Measurements from ENCODE around the gene IQSEC2. TPM values are rescaled to one million over a fixed set of nuclear protein-coding genes. Genes with fewer than 3 reads are reported as not detected.

Gene IQSEC2
- total and polyA plus RNA-seq, 2 of the 8 experiments (the other 6 are each of a cell fraction or from before 2014, with no cell fraction given), result 6.1 to 54.9 TPM

GRCh38 chrX:53309837-53310236 is 28.5 kb upstream of the IQSEC2 start:
- FAIRE-seq, result peak; percentile 90
- H3K79me2 ChIP-seq (ENCODE audit: control insufficient read depth in 1 of 2, insufficient read depth in 2 of 2, low read length in 2 of 2), result peaks cover 0 to 26% of the 10 kb centered on the region in 2 experiments; a peak in 2 of 4 replicates
- POLR2A ChIA-PET (ENCODE audit: partially characterized antibody), result interaction anchor here (1.5 kb wide), 1 partner anchor 113 kb away, joined by 3 read pairs; the partner anchor contains the start of genes RIBC1 and SMC1A
- no peak overlapping the region for H4K5ac ChIP-seq (ENCODE audit: insufficient read length, low read depth, low read length)
- no peaks in the 10 kb centered on the region for H3K9me3 ChIP-seq (ENCODE audit: insufficient read depth in 2 of 2, low read depth in 1 of 2, low read length in 1 of 2)
- H3K4ac ChIP-seq (replicated peaks; ENCODE audit: insufficient read length, low read depth, low read length), result no peak overlapping the region
- H3K4me3 ChIP-seq (ENCODE audit: extremely low read depth in 1 of 4, insufficient read depth in 2 of 4, low read depth in 3 of 4, low read length in 4 of 4), result no peak overlapping the region
- no peak overlapping the region for H3K27ac ChIP-seq (ENCODE audit: low read depth, low read length)
- H3K56ac ChIP-seq (replicated peaks; ENCODE audit: insufficient read length, low read depth, low read length), result no peak overlapping the region
- no peaks in the 10 kb centered on the region for H3K4me1 ChIP-seq (replicated peaks in 1 of 4; ENCODE audit: control insufficient read depth in 3 of 4, insufficient read depth in 4 of 4, low read length in 3 of 4)
- no peak overlapping the region for H4K8ac ChIP-seq (ENCODE audit: extremely low read depth, insufficient read depth, low read length)
- no peak for DNase-seq (ENCODE audit: low read depth in 1 of 2, low spot score in 2 of 2)
- no peak overlapping the region for H2BK5ac ChIP-seq (ENCODE audit: low read depth, low read length)
- no peak overlapping the region for H3K4me2 ChIP-seq (ENCODE audit: insufficient read depth in 1 of 2, low read depth in 2 of 2, low read length in 2 of 2)
- CTCF ChIA-PET (ENCODE audit: partially characterized antibody), result interaction anchor here (1.2 to 2.2 kb wide), 3 partner anchors 16 to 22 kb away, joined by 4 to 7 read pairs (median 6); no protein-coding TSS in a partner anchor
- H2BK120ac ChIP-seq (replicated peaks; ENCODE audit: low read depth, low read length), result no peak overlapping the region
- no peak overlapping the region for H3K9ac ChIP-seq (replicated peaks in 1 of 4; ENCODE audit: extremely low read depth in 1 of 4, low read depth in 3 of 4, low read length in 3 of 4)
- no peak overlapping the region for H2AFZ ChIP-seq (ENCODE audit: low read length)
- no peaks in the 10 kb centered on the region for H3K23me2 ChIP-seq (ENCODE audit: low read depth, low read length)
- no peak overlapping the region for H2BK12ac ChIP-seq (ENCODE audit: low read depth, low read length)
- no peak overlapping the region for H2AK5ac ChIP-seq (ENCODE audit: low read depth, low read length)
- H3K36me3 ChIP-seq (ENCODE audit: control insufficient read depth in 2 of 4, insufficient read depth in 4 of 4, low read length in 3 of 4), result no peaks in the 10 kb centered on the region
- H3K14ac ChIP-seq (ENCODE audit: insufficient read length), result no peak overlapping the region
- WGBS, 2 experiments (ENCODE audit: extremely low coverage in 1 of 2, insufficient coverage in 1 of 2, insufficient read length in 1 of 2, insufficient replicate concordance in 2 of 2, low coverage in 1 of 2, low lambda C conversion rate in 2 of 2, missing lambda C conversion rate in 1 of 2), result 94% methylated on average over 5 of the region's 7 CpGs; no CpG with 5 or more reads in 1 of the 2 experiments
- H4K91ac ChIP-seq (replicated peaks; ENCODE audit: insufficient read length, low read length), result no peak overlapping the region
- H3K27me3 ChIP-seq (replicated peaks in 1 of 4; ENCODE audit: control insufficient read depth in 3 of 4, extremely low read depth in 1 of 4, insufficient read depth in 3 of 4, low read length in 3 of 4), result no peaks in the 10 kb centered on the region
- no peak overlapping the region for H3K23ac ChIP-seq (ENCODE audit: insufficient read length)
- peaks cover 0 to 3% of the 10 kb centered on the region in 2 experiments for H4K20me1 ChIP-seq (replicated peaks in 1 of 2; ENCODE audit: control insufficient read depth in 1 of 2, insufficient read depth in 2 of 2, low read length in 2 of 2)
- no peaks in the 10 kb centered on the region for H3K79me1 ChIP-seq (ENCODE audit: low read depth, low read length)
- H2BK15ac ChIP-seq (ENCODE audit: low read length), result no peak overlapping the region
- no peak overlapping the region for H3K18ac ChIP-seq (ENCODE audit: extremely low read depth, low read length)
- no peak overlapping the region for H2BK20ac ChIP-seq (ENCODE audit: low read length)
- TF ChIP-seq SUZ12 (IDR thresholded peaks at IDR 0.05; ENCODE audit: low read length) (no peak), KDM5A (IDR thresholded peaks at IDR 0.05; ENCODE audit: low read length) (no peak)

All from H1 (cell line).